AG10803 (cell line): Measurements from ENCODE around the gene CTNNA2.

Experiments
- DNase-seq: peaks from one replicate; pipeline ENCODE4 v3.0.0; 2010; ENCODE audit warnings: low read depth
- H3K4me3 ChIP-seq: 2 replicates; pipeline ENCODE4 v1.5.1; 2011; ENCODE audit warnings: mild to moderate bottlenecking, low read length, control low read depth
- CTCF ChIP-seq: conservative IDR thresholded peaks from 2 replicates; pipeline ENCODE4 v1.5.1; 2011; ENCODE audit warnings: mild to moderate bottlenecking, low read length, control low read depth, inconsistent platforms

The CTNNA2 gene

GRCh38 chr2:80610108-80610507, 1097.3 kb downstream of the CTNNA2 start:
- H3K4me3 ChIP-seq: no peak overlapping the region
- DNase-seq: no peak
- no peak for TF ChIP-seq CTCF

GRCh38 chr2:80621656-80622055, 1108.8 kb downstream of the CTNNA2 start:
- no peak for DNase-seq
- TF ChIP-seq CTCF: no peak
- no peak overlapping the region for H3K4me3 ChIP-seq

- no peak for DNase-seq
- no peak for TF ChIP-seq CTCF
- no peak overlapping the region for H3K4me3 ChIP-seq
These were observed 1111.2 kb downstream of the CTNNA2 start for GRCh38 chr2:80624062-80624461.

- DNase-seq: no peak
- H3K4me3 ChIP-seq: no peak overlapping the region
- TF ChIP-seq CTCF: no peak
These were observed 1121.7 kb downstream of the CTNNA2 start for GRCh38 chr2:80634590-80634989.

- TF ChIP-seq CTCF: no peak
- H3K4me3 ChIP-seq: no peak overlapping the region
- DNase-seq: no peak
These were observed 1125.9 kb downstream of the CTNNA2 start for GRCh38 chr2:80638783-80639182.

GRCh38 chr2:80642465-80642864, 1129.6 kb downstream of the CTNNA2 start:
- H3K4me3 ChIP-seq: no peak overlapping the region
- no peak for TF ChIP-seq CTCF
- DNase-seq: no peak

GRCh38 chr2:80643598-80643997, 1130.7 kb downstream of the CTNNA2 start:
- DNase-seq: no peak
- no peak overlapping the region for H3K4me3 ChIP-seq
- no peak for TF ChIP-seq CTCF
